Endodermal cell (in vitro differentiated cells): ENCODE results near the gene ZMYND15. TPM values are rescaled to one million over a fixed set of nuclear protein-coding genes. Genes with fewer than 3 reads are reported as not detected.

Experiments
- DNase-seq: peaks from one replicate; pipeline ENCODE4 v3.0.0-alpha.2; 2017
- H3K27ac ChIP-seq: 2 replicates; pipeline ENCODE4 v1.5.1; 2013; ENCODE audit warnings: mild to moderate bottlenecking, low read depth, low read length, moderate library complexity
- H3K27me3 ChIP-seq: 2 replicates; pipeline ENCODE4 v1.6.1; 2013; ENCODE audit warnings: mild to moderate bottlenecking, low read length, moderate library complexity; ENCODE audit not compliant: insufficient read depth, control insufficient read depth, poor library complexity, severe bottlenecking
- H3K36me3 ChIP-seq: 2 replicates; pipeline ENCODE4 v1.7.0; 2013; ENCODE audit warnings: mild to moderate bottlenecking, low read length, moderate library complexity; ENCODE audit not compliant: control insufficient read depth, insufficient read depth
- H3K4me1 ChIP-seq: one replicate; pipeline ENCODE4 v1.7.0; 2013; ENCODE audit warnings: low read length; ENCODE audit not compliant: control insufficient read depth, insufficient read depth
- H3K4me3 ChIP-seq: 2 replicates; pipeline ENCODE4 v1.5.1; 2013; ENCODE audit warnings: mild to moderate bottlenecking, low read length, moderate library complexity
- H3K9ac ChIP-seq: 2 replicates; pipeline ENCODE4 v1.6.1; 2013; ENCODE audit warnings: mild to moderate bottlenecking, low read length, moderate library complexity; ENCODE audit not compliant: poor library complexity, severe bottlenecking; ENCODE audit errors: extremely low read depth
- H3K9me3 ChIP-seq: 2 replicates; pipeline ENCODE4 v1.6.1; 2013; ENCODE audit warnings: mild to moderate bottlenecking, low read length, moderate library complexity; ENCODE audit not compliant: control insufficient read depth
- H3K27ac Mint-ChIP-seq: 2 replicates; pipeline ENCODE4 v1.8.0; 2020; ENCODE audit warnings: mixed read lengths
- H3K27me3 Mint-ChIP-seq: 2 replicates; pipeline ENCODE4 v1.8.0; 2021; ENCODE audit warnings: mild to moderate bottlenecking, mixed read lengths; ENCODE audit not compliant: insufficient read depth
- H3K36me3 Mint-ChIP-seq: 2 replicates; pipeline ENCODE4 v1.8.0; 2020; ENCODE audit warnings: low read depth, mixed read lengths
- H3K4me1 Mint-ChIP-seq: 2 replicates; pipeline ENCODE4 v1.8.0; 2020; ENCODE audit warnings: mixed read lengths
- H3K4me3 Mint-ChIP-seq: 2 replicates; pipeline ENCODE4 v1.8.0; 2020; ENCODE audit warnings: mild to moderate bottlenecking, moderate library complexity, mixed read lengths
- H3K9me3 Mint-ChIP-seq: 2 replicates; pipeline ENCODE4 v1.8.0; 2020; ENCODE audit warnings: mild to moderate bottlenecking, mixed read lengths
- CTCF ChIP-seq: fragments of 200-600 bp; sonication (generic); conservative IDR thresholded peaks from 2 replicates; pipeline ENCODE4 v1.5.0; 2021; ENCODE audit warnings: antibody characterized with exemption, mild to moderate bottlenecking
- WGBS, 2 experiments: methylation state at CpG; one replicate each; pipeline versions ENCODE4 v1.1.5 to v1.1.7; 2013; ENCODE audit warnings: missing lambda C conversion rate in 2 of 2, mixed read lengths in 1 of 2; ENCODE audit not compliant: insufficient coverage in 1 of 2, insufficient read length in 1 of 2; 5-methylcytosine and 5-hydroxymethylcytosine counted together
- total RNA-seq, 2 donors: library from RNA; stranded (reverse); fragmentation: NEBNext Ultra II Directional in 1 of 2; extraction: Animal tissue kit (Norgen Biotek cat#: 25700) in 1 of 2; gene quantifications; 2 replicates in 1 of 2; 3 replicates in 1 of 2; pipeline ENCODE4 v1.2.1, GENCODE V29; 2021

Gene ZMYND15
- total RNA-seq, 2 donors from 2014 or later: not detected

- Histone ChIP-seq H3K4me3 (peak overlapping the region; percentile 75), H3K9me3 (no peaks in the 10 kb centered on the region), H3K27ac (no peak overlapping the region), H3K9ac (no peak overlapping the region), H3K36me3 (no peaks in the 10 kb centered on the region), H3K4me1 (peaks cover 5% of the 10 kb centered on the region), H3K27me3 (peaks cover 89% of the 10 kb centered on the region)
- no peaks in the 10 kb centered on the region for H3K9me3 Mint-ChIP-seq
- no peaks in the 10 kb centered on the region for H3K36me3 Mint-ChIP-seq
- TF ChIP-seq CTCF: no peak
- H3K27ac Mint-ChIP-seq: no peak overlapping the region
- peaks cover 87% of the 10 kb centered on the region for H3K27me3 Mint-ChIP-seq
- peak overlapping the region; percentile 50 for H3K4me3 Mint-ChIP-seq
- peak; percentile 71 for DNase-seq
- WGBS, 2 experiments: 18 to 22% methylated on average over 24 to 41 of the region's 41 CpGs
- peaks cover 8% of the 10 kb centered on the region for H3K4me1 Mint-ChIP-seq
Measured at GRCh38 chr17:4738136-4739121, 1.2 kb upstream of the ZMYND15 start.

GRCh38 chr17:4740025-4740351, 355 bp downstream of the ZMYND15 start:
- Histone ChIP-seq H3K36me3 (no peaks in the 10 kb centered on the region), H3K4me1 (peaks cover 5% of the 10 kb centered on the region), H3K27me3 (peaks cover 100% of the 10 kb centered on the region), H3K9ac (no peak overlapping the region), H3K9me3 (no peaks in the 10 kb centered on the region), H3K27ac (no peak overlapping the region), H3K4me3 (peak overlapping the region; percentile 75)
- WGBS, 2 experiments: 22 to 23% methylated on average over 3 to 13 of the region's 13 CpGs
- TF ChIP-seq CTCF: no peak
- H3K36me3 Mint-ChIP-seq: no peaks in the 10 kb centered on the region
- peaks cover 97% of the 10 kb centered on the region for H3K27me3 Mint-ChIP-seq
- peaks cover 8% of the 10 kb centered on the region for H3K4me1 Mint-ChIP-seq
- DNase-seq: no peak
- no peaks in the 10 kb centered on the region for H3K9me3 Mint-ChIP-seq
- no peak overlapping the region for H3K27ac Mint-ChIP-seq
- peak overlapping the region; percentile 51 for H3K4me3 Mint-ChIP-seq

DNA sequence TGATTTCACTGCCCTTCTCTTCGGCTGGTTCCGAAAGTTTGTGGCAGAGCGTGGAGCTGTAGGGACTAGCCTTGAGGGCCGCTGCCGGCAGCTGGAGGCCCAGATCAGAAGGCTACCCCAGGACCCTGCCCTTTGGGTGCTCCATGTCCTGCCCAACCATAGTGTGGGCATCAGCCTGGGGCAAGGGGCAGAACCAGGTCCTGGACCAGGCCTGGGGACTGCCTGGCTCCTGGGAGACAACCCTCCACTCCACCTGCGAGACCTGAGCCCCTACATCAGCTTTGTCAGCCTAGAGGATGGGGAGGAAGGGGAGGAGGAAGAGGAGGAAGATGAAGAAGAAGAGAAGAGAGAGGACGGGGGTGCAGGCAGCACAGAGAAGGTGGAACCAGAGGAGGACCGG, 951 bp downstream of the ZMYND15 start:
- no peak for TF ChIP-seq CTCF
- Mint-ChIP-seq H3K4me3 (peak overlapping the region; percentile 51), H3K36me3 (no peaks in the 10 kb centered on the region), H3K27me3 (peaks cover 96% of the 10 kb centered on the region), H3K9me3 (no peaks in the 10 kb centered on the region), H3K27ac (no peak overlapping the region), H3K4me1 (peaks cover 11% of the 10 kb centered on the region)
- Histone ChIP-seq H3K27me3 (peaks cover 99% of the 10 kb centered on the region), H3K9ac (no peak overlapping the region), H3K36me3 (no peaks in the 10 kb centered on the region), H3K9me3 (no peaks in the 10 kb centered on the region), H3K4me3 (no peak overlapping the region), H3K4me1 (peaks cover 5% of the 10 kb centered on the region), H3K27ac (no peak overlapping the region)
- DNase-seq: no peak
- 89 to 90% methylated on average over 2 to 8 of the region's 8 CpGs for WGBS, 2 experiments
